B cell (primary cell): ENCODE results near the gene DIPK1B. TPM values are rescaled to one million over a fixed set of nuclear protein-coding genes. Genes with fewer than 3 reads are reported as not detected.

Experiments
- ATAC-seq: fragments of 200-7000 bp; cut with Tn5 transposase; one replicate; pipeline ENCODE4 v1.10.0; 2021; ENCODE audit warnings: low read depth, mild to moderate bottlenecking, moderate number of reproducible peaks, moderate library complexity
- CTCF ChIA-PET: fragments of 350-600 bp; sonication (Branson Sonifier 250); formaldehyde crosslinking; loops from one replicate; lab custom pipeline; 2021; ENCODE audit warnings: antibody characterized with exemption, inconsistent platforms; lab: Charles Lee
- POLR2A ChIA-PET: fragments of 350-600 bp; sonication (Branson Sonifier 250); formaldehyde crosslinking; loops from one replicate; lab custom pipeline; 2021; ENCODE audit warnings: antibody characterized with exemption; lab: Charles Lee
- DNase-seq: peaks from one replicate; pipeline ENCODE4 v3.0.0; 2013
- H2AFZ ChIP-seq: 2 replicates; pipeline ENCODE4 v1.6.1; 2012; ENCODE audit warnings: mild to moderate bottlenecking, low read depth, low read length; ENCODE audit not compliant: insufficient read depth, poor library complexity, severe bottlenecking
- H3K27ac ChIP-seq, 2 donors: 1 replicate in 1 of 2; 2 replicates in 1 of 2; pipeline ENCODE4 v1.5.1; 2012 to 2013; ENCODE audit warnings: low read length in 2 of 2, mild to moderate bottlenecking in 2 of 2, moderate library complexity in 1 of 2
- H3K27me3 ChIP-seq, 4 experiments: fragments of 200-600 bp in 1 of 4; sonication (generic) in 1 of 4; replicated peaks in 1 of 4; 1 replicate in 2 of 4; 2 replicates in 2 of 4; pipeline versions ENCODE4 v1.6.1 to v1.7.0; 2013 to 2016; ENCODE audit warnings: low read length in 3 of 4, mild to moderate bottlenecking in 2 of 4, mixed read lengths in 1 of 4, moderate library complexity in 1 of 4; ENCODE audit not compliant: insufficient read depth in 4 of 4, control insufficient read depth in 3 of 4; ENCODE audit errors: control extremely low read depth in 1 of 4
- H3K36me3 ChIP-seq, 2 experiments: replicated peaks in 1 of 2; 1 replicate in 1 of 2; 2 replicates in 1 of 2; pipeline versions ENCODE4 v1.6.1 to v1.7.1; 2013; ENCODE audit warnings: low read length in 1 of 2; ENCODE audit not compliant: insufficient read depth in 2 of 2, control insufficient read depth in 1 of 2; ENCODE audit errors: control extremely low read depth in 1 of 2, extremely low read depth in 1 of 2
- H3K4me1 ChIP-seq, 2 donors: fragments of 200-600 bp in 1 of 2; sonication (generic) in 1 of 2; 1 replicate in 1 of 2; 2 replicates in 1 of 2; pipeline versions ENCODE4 v1.5.1 to v1.6.1; 2013 to 2017; ENCODE audit warnings: low read length in 2 of 2; ENCODE audit not compliant: control insufficient read depth in 2 of 2, insufficient read depth in 2 of 2
- H3K4me2 ChIP-seq: replicated peaks from 2 replicates; pipeline ENCODE3; 2012; ENCODE audit warnings: mild to moderate bottlenecking, low read depth, low read length; ENCODE audit not compliant: poor library complexity, severe bottlenecking
- H3K4me3 ChIP-seq, 5 experiments: fragments of 200-600 bp in 1 of 5; sonication (generic) in 1 of 5; 1 replicate in 3 of 5; 2 replicates in 2 of 5; pipeline versions ENCODE4 v1.5.1 to v1.7.0; 2011 to 2016; ENCODE audit warnings: low read length in 4 of 5, mild to moderate bottlenecking in 4 of 5, low read depth in 2 of 5, control low read depth in 1 of 5, moderate library complexity in 1 of 5; ENCODE audit not compliant: insufficient read depth in 1 of 5; ENCODE audit errors: control extremely low read depth in 1 of 5, extremely low read depth in 1 of 5
- H3K79me2 ChIP-seq: fragments of 200-600 bp; sonication (generic); one replicate; pipeline ENCODE4 v1.6.0; 2016; ENCODE audit warnings: low read length; ENCODE audit not compliant: control insufficient read depth, insufficient read depth
- H3K9ac ChIP-seq: fragments of 200-600 bp; sonication (generic); 2 replicates; pipeline ENCODE4 v1.6.1; 2017; ENCODE audit warnings: mild to moderate bottlenecking, low read length, moderate library complexity
- H3K9me3 ChIP-seq, 3 donors: one replicate each; pipeline versions ENCODE4 v1.6.1 to v1.7.1; 2013; ENCODE audit warnings: low read length in 2 of 3; ENCODE audit not compliant: control insufficient read depth in 2 of 3, insufficient read depth in 1 of 3; ENCODE audit errors: control extremely low read depth in 1 of 3
- H4K20me1 ChIP-seq: 2 replicates; pipeline ENCODE4 v1.6.0; 2012; ENCODE audit warnings: mild to moderate bottlenecking, low read length; ENCODE audit not compliant: insufficient read depth, control insufficient read depth, poor library complexity, severe bottlenecking
- H3K27ac Mint-ChIP-seq: one replicate; pipeline ENCODE4 v1.8.0; 2021; ENCODE audit warnings: mixed read lengths
- H3K27me3 Mint-ChIP-seq: one replicate; pipeline ENCODE4 v1.8.0; 2021; ENCODE audit warnings: mixed read lengths
- H3K4me1 Mint-ChIP-seq: one replicate; pipeline ENCODE4 v1.8.0; 2021; ENCODE audit warnings: mixed read lengths
- H3K4me3 Mint-ChIP-seq: one replicate; pipeline ENCODE4 v1.8.0; 2021; ENCODE audit warnings: mixed read lengths
- H3K9me3 Mint-ChIP-seq: one replicate; pipeline ENCODE4 v1.8.0; 2022; ENCODE audit warnings: mixed read lengths; ENCODE audit not compliant: insufficient read depth
- CTCF ChIP-seq: fragments of 200-600 bp; IDR thresholded peaks from one replicate; pipeline ENCODE4 v1.8.0; 2022; ENCODE audit warnings: antibody characterized with exemption, mild to moderate bottlenecking
- EZH2 ChIP-seq: IDR thresholded peaks from 2 replicates; pipeline ENCODE4 v1.6.1; 2012; ENCODE audit warnings: borderline replicate concordance, low read depth, mild to moderate bottlenecking, moderate library complexity, low read length; ENCODE audit not compliant: insufficient read depth, poor library complexity, severe bottlenecking
- WGBS: methylation state at CpG from one replicate; pipeline ENCODE4 v1.1.5; 2013; ENCODE audit warnings: missing lambda C conversion rate; ENCODE audit not compliant: insufficient coverage; 5-methylcytosine and 5-hydroxymethylcytosine counted together
- intact Hi-C: fragments of 100-400 bp; cut with micrococcal nuclease; formaldehyde crosslinking; loops from one replicate; pipeline ENCODE4 v1.10.0; 2022
- polyA plus RNA-seq: library from polyadenylated mRNA; depleted of rRNA; stranded (reverse); fragments of >200 nt; gene quantifications from 2 replicates; pipeline ENCODE4 v1.2.3, GENCODE V29; 2012
- total RNA-seq, 2 donors: library from RNA; stranded (reverse); fragments of 120-200 nt in 1 of 2; gene quantifications; 1 replicate in 1 of 2; 2 replicates in 1 of 2; pipeline versions ENCODE4 v1.2.3 to v1.2.4, GENCODE V29; 2013 to 2022

Gene DIPK1B
- total and polyA plus RNA-seq, 2 donors (not counting 1 experiment from before 2014, with no cell fraction given), result 9.6 TPM

- intact Hi-C loops, result loop anchor here (10.0 kb wide), 1 partner anchor 211 kb away; the partner anchor contains the start of gene NOTCH1
- ChIA-PET CTCF (interaction anchor here (1.5 kb wide), 1 partner anchor 28 kb away, joined by 5 read pairs; no protein-coding TSS in a partner anchor), POLR2A (interaction anchor here (0.6 to 6.1 kb wide), 3 partner anchors 27 to 375 kb away, joined by 3 to 83 read pairs (median 3); no protein-coding TSS in a partner anchor)
- Mint-ChIP-seq H3K27me3 (no peaks in the 10 kb centered on the region), H3K9me3 (peaks cover 5% of the 10 kb centered on the region), H3K4me3 (peak overlapping the region; percentile 81), H3K4me1 (peaks cover 53% of the 10 kb centered on the region), H3K27ac (peak overlapping the region; percentile 59)
- no peaks in the 10 kb centered on the region for H4K20me1 ChIP-seq
- H3K79me2 ChIP-seq, result peaks cover 3% of the 10 kb centered on the region
- peaks cover 3 to 65% (median 28%) of the 10 kb centered on the region in 3 donors for H3K9me3 ChIP-seq
- DNase-seq (no peak), ATAC-seq (no peak)
- no peaks in the 10 kb centered on the region for H3K27me3 ChIP-seq
- no peak for TF ChIP-seq CTCF
- no peak for TF ChIP-seq EZH2
- H3K36me3 ChIP-seq, result no peaks in the 10 kb centered on the region
- H3K27ac ChIP-seq, result no peak overlapping the region
- no peak overlapping the region for H3K4me3 ChIP-seq
- no peak overlapping the region for H3K9ac ChIP-seq
- no peak overlapping the region for H2AFZ ChIP-seq
- H3K4me2 ChIP-seq, result no peak overlapping the region
- peaks cover 60 to 73% of the 10 kb centered on the region in 2 donors for H3K4me1 ChIP-seq
- WGBS, result 98% methylated on average over 4 of the region's 4 CpGs
Measured at GRCh38 chr9:136756134-136756438, 43.7 kb downstream of the DIPK1B start.

DNA sequence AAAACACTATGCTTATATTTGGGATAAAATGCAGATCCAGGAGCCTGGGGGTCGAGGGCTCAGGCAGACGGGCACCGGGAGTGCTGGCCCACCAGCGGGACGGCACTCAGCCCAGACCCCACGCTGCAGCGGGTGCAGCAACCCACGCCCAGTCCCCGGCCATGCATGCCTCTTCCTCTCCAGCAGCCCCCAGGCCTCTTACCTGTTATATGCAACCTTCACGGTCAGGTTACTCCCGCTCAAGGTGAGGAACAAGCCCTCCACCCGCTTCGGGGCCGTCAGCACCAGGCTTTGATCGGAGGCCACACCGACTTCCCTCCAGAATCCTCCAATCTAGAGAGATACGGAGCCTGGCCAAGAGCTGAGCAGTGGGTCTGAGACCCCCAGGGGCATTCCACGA is 44.5 kb downstream of the DIPK1B start:
- ATAC-seq (no peak), DNase-seq (no peak)
- no peak overlapping the region for H2AFZ ChIP-seq
- H3K79me2 ChIP-seq, result peaks cover 3% of the 10 kb centered on the region
- ChIA-PET POLR2A (interaction anchor here (0.6 to 6.1 kb wide), 8 partner anchors 10 to 375 kb away, joined by 3 to 83 read pairs (median 8); partner anchors contain the start of genes LCN10 and TMEM141), CTCF (interaction anchor here (1.5 to 4.9 kb wide), 6 partner anchors 8 to 29 kb away, joined by 5 to 102 read pairs (median 8); partner anchors contain the start of genes LCN10 and LCN6)
- peaks cover 56% of the 10 kb centered on the region for H3K4me1 Mint-ChIP-seq
- WGBS, result 92% methylated on average over 18 of the region's 18 CpGs
- H3K27me3 Mint-ChIP-seq, result no peaks in the 10 kb centered on the region
- no peaks in the 10 kb centered on the region for H3K36me3 ChIP-seq
- H3K27ac Mint-ChIP-seq, result peak overlapping the region; percentile 95
- peak overlapping the region; percentile 70 for H3K4me2 ChIP-seq
- H4K20me1 ChIP-seq, result no peaks in the 10 kb centered on the region
- peaks cover 5% of the 10 kb centered on the region for H3K9me3 Mint-ChIP-seq
- H3K4me3 Mint-ChIP-seq, result peak overlapping the region; percentile 81
- H3K4me3 ChIP-seq, result no peak overlapping the region
- H3K9ac ChIP-seq, result no peak overlapping the region
- H3K4me1 ChIP-seq, result peaks cover 61 to 76% of the 10 kb centered on the region in 2 donors
- TF ChIP-seq EZH2, result no peak
- no peak for TF ChIP-seq CTCF
- no peaks in the 10 kb centered on the region for H3K27me3 ChIP-seq
- intact Hi-C loops, result loop anchor here (10.0 kb wide), 1 partner anchor 212 kb away; the partner anchor contains the start of gene NOTCH1
- peaks cover 0 to 58% (median 20%) of the 10 kb centered on the region in 3 donors for H3K9me3 ChIP-seq
- H3K27ac ChIP-seq, result peak overlapping the region; percentile 50 to 80
